Stimulated activated CD4-positive, alpha-beta T cell treated with anti-CD3 and anti-CD28 coated beads, Interleukin-4, amount 100 ng/mL, for 4 hours (primary cell): ENCODE measurements around the gene SGK1.
"Not testable (repeated sequence)": the region's sequence is repeated elsewhere in the genome, so short reads cannot be mapped to it uniquely, and the experiment has no call there.

ENCODE experiments used
- DNase-seq, 2 experiments: peaks; one replicate each; pipeline ENCODE4 v3.0.0-alpha.2; 2020

The SGK1 gene

GRCh38 chr6:134299236-134299635 lies 18.7 kb downstream of the SGK1 start:
- DNase-seq = no peak

GRCh38 chr6:134296762-134297161 lies 21.1 kb downstream of the SGK1 start:
- no peak for DNase-seq

GRCh38 chr6:134295953-134296553 lies 21.9 kb downstream of the SGK1 start:
- DNase-seq = no peak

- no peak for DNase-seq
Measured at GRCh38 chr6:134293659-134294161, 24.2 kb downstream of the SGK1 start.

GRCh38 chr6:134291156-134291555 lies 26.8 kb downstream of the SGK1 start:
- DNase-seq = no peak

GRCh38 chr6:134289204-134289575 lies 28.7 kb downstream of the SGK1 start:
- DNase-seq = no peak

GRCh38 chr6:134288538-134289203 lies 29.2 kb downstream of the SGK1 start:
- DNase-seq = no peak

GRCh38 chr6:134287859-134288537 lies 29.9 kb downstream of the SGK1 start:
- no peak for DNase-seq

- DNase-seq = no peak
Measured at GRCh38 chr6:134282816-134283215, 35.1 kb downstream of the SGK1 start.

- DNase-seq = no peak
Measured at GRCh38 chr6:134281388-134281787, 36.5 kb downstream of the SGK1 start.

- no peak for DNase-seq
Measured at GRCh38 chr6:134278000-134278399, 39.9 kb downstream of the SGK1 start.

GRCh38 chr6:134276891-134277377 lies 41.0 kb downstream of the SGK1 start:
- DNase-seq = not testable (repeated sequence)

GRCh38 chr6:134272374-134272773 lies 45.5 kb downstream of the SGK1 start:
- DNase-seq = no peak

GRCh38 chr6:134267917-134268361 lies 50.0 kb downstream of the SGK1 start:
- no peak for DNase-seq

- no peak for DNase-seq
Measured at GRCh38 chr6:134266776-134267175, 51.1 kb downstream of the SGK1 start.

- no peak for DNase-seq
Measured at GRCh38 chr6:134261766-134262165, 56.1 kb downstream of the SGK1 start.

GRCh38 chr6:134258849-134259306 lies 59.0 kb downstream of the SGK1 start:
- no peak for DNase-seq

GRCh38 chr6:134257516-134257915 lies 60.4 kb downstream of the SGK1 start:
- DNase-seq = no peak

GRCh38 chr6:134256862-134257261 lies 61.0 kb downstream of the SGK1 start:
- DNase-seq = no peak

GRCh38 chr6:134255280-134255679 lies 62.6 kb downstream of the SGK1 start:
- DNase-seq = not testable (repeated sequence)

GRCh38 chr6:134254118-134254517 lies 63.8 kb downstream of the SGK1 start:
- no peak for DNase-seq

GRCh38 chr6:134253681-134254080 lies 64.2 kb downstream of the SGK1 start:
- DNase-seq = no peak

- DNase-seq = no peak
Measured at GRCh38 chr6:134251320-134251719, 66.6 kb downstream of the SGK1 start.

- no peak for DNase-seq
Measured at GRCh38 chr6:134250776-134251175, 67.1 kb downstream of the SGK1 start.
